Calu3 (cell line): ENCODE measurements around the gene SULT2B1. TPM values are rescaled to one million over a fixed set of nuclear protein-coding genes. Genes with fewer than 3 reads are reported as not detected.

Experiments used
- BruUV-seq: library from RNA; stranded (reverse); fragments of 400-500 nt; replicated peaks from 2 replicates; lab custom pipeline; 2021; lab: Mats Ljungman, UMichigan
- CTCF ChIA-PET: fragments of 300-600 bp; sonication (Branson Sonifier 250); formaldehyde crosslinking; loops from one replicate; lab custom pipeline; 2022; ENCODE audit warnings: antibody characterized with exemption; lab: Charles Lee
- DNase-seq: peaks from one replicate; pipeline ENCODE4 v3.0.0; 2022
- H3K27ac Mint-ChIP-seq: one replicate; pipeline ENCODE4 v1.8.0; 2022; ENCODE audit warnings: mixed read lengths; ENCODE audit not compliant: unreplicated experiment
- H3K27me3 Mint-ChIP-seq: one replicate; pipeline ENCODE4 v1.8.0; 2022; ENCODE audit warnings: mixed read lengths; ENCODE audit not compliant: unreplicated experiment
- H3K36me3 Mint-ChIP-seq: one replicate; pipeline ENCODE4 v1.8.0; 2022; ENCODE audit warnings: mild to moderate bottlenecking, moderate library complexity, mixed read lengths; ENCODE audit not compliant: insufficient read depth, unreplicated experiment
- H3K4me1 Mint-ChIP-seq: one replicate; pipeline ENCODE4 v1.8.0; 2022; ENCODE audit warnings: mild to moderate bottlenecking, low read depth, mixed read lengths; ENCODE audit not compliant: unreplicated experiment
- H3K4me3 Mint-ChIP-seq: one replicate; pipeline ENCODE4 v1.8.0; 2022; ENCODE audit warnings: mild to moderate bottlenecking, low read depth, moderate library complexity, mixed read lengths; ENCODE audit not compliant: unreplicated experiment
- H3K9me3 Mint-ChIP-seq: one replicate; pipeline ENCODE4 v1.8.0; 2022; ENCODE audit warnings: low read depth, mixed read lengths; ENCODE audit not compliant: unreplicated experiment
- intact Hi-C: fragments of 100-400 bp; cut with micrococcal nuclease; formaldehyde crosslinking; loops from one replicate; pipeline ENCODE4 v1.10.0; 2022; ENCODE audit not compliant: unreplicated experiment
- total RNA-seq: library from RNA; stranded (reverse); gene quantifications from 2 replicates; pipeline ENCODE4 v1.2.3, GENCODE V29; 2022
- TF ChIP-seq, protein P1 (sequence below): fragments of 200-600 bp; IDR thresholded peaks from one replicate; pipeline ENCODE4 v1.8.0; 2022; ENCODE audit warnings: antibody characterized with exemption; ENCODE audit not compliant: unreplicated experiment

Gene SULT2B1
- total RNA-seq, 1 experiment from 2014 or later, result not detected

DNA sequence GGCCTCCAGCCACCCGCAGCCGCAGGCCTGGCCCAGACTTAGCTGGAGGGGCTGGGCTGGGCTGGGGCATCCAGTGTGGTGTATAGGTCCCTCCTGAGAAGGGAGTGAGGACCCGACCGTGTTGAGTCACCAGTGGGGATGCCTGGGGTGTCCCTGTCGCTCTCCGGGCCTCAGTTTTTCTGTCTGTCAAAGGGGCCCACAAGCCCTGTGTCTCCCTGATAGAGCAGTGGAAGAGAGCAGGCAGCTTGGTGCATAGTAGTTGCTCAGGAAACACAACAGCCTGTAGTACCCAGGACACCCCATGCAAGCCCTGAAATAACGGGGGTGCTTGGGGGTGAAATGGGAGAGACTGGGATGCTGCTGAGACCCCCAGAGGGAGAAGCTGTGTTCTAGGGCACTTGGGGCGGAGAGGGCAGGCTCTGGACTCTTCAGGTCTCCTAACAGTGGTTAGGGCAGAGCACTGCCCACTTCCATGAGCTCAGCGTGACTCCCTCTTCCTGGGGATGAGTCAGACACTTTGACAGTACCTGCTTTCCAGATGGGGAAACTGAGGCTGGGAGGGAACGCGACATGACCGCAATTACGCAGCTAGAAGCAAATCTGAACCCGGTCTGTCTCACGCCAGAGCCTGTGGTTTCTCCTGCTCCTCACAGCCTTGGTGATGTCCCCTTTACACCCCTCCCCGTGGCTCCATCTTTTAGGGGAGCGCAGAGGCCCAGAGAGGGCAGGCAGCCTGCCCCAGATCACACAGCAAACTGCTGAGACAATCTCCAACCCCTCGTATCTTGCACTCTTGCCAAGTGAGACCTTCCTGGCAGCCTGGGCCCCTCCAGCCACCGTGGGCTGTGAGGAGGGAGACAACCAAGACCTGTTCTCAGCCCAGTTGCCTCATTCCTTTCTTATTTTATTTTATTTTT lies 692 bp downstream of the SULT2B1 start:
- TF ChIP-seq, protein P1, sequence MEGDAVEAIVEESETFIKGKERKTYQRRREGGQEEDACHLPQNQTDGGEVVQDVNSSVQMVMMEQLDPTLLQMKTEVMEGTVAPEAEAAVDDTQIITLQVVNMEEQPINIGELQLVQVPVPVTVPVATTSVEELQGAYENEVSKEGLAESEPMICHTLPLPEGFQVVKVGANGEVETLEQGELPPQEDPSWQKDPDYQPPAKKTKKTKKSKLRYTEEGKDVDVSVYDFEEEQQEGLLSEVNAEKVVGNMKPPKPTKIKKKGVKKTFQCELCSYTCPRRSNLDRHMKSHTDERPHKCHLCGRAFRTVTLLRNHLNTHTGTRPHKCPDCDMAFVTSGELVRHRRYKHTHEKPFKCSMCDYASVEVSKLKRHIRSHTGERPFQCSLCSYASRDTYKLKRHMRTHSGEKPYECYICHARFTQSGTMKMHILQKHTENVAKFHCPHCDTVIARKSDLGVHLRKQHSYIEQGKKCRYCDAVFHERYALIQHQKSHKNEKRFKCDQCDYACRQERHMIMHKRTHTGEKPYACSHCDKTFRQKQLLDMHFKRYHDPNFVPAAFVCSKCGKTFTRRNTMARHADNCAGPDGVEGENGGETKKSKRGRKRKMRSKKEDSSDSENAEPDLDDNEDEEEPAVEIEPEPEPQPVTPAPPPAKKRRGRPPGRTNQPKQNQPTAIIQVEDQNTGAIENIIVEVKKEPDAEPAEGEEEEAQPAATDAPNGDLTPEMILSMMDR, result no peak
- no peak overlapping the region for H3K27ac Mint-ChIP-seq
- CTCF ChIA-PET, result interaction anchor here (0.6 to 0.7 kb wide), 2 partner anchors 22 to 47 kb away, joined by 4 to 5 read pairs; no protein-coding TSS in a partner anchor
- intact Hi-C loops, result no loop called here
- no TSS peak for BruUV-seq
- no peak for DNase-seq
- peaks cover 5% of the 10 kb centered on the region for H3K36me3 Mint-ChIP-seq
- no peaks in the 10 kb centered on the region for H3K9me3 Mint-ChIP-seq
- peaks cover 29% of the 10 kb centered on the region for H3K4me1 Mint-ChIP-seq
- H3K4me3 Mint-ChIP-seq, result no peak overlapping the region
- peaks cover 14% of the 10 kb centered on the region for H3K27me3 Mint-ChIP-seq

- H3K9me3 Mint-ChIP-seq, result no peaks in the 10 kb centered on the region
- CTCF ChIA-PET, result interaction anchor here (0.9 kb wide), 1 partner anchor 48 kb away, joined by 3 read pairs; no protein-coding TSS in a partner anchor
- peaks cover 14% of the 10 kb centered on the region for H3K27me3 Mint-ChIP-seq
- intact Hi-C loops, result no loop called here
- H3K4me1 Mint-ChIP-seq, result peaks cover 35% of the 10 kb centered on the region
- H3K4me3 Mint-ChIP-seq, result no peak overlapping the region
- TF ChIP-seq, protein P1, result no peak
- DNase-seq, result peak; percentile 27
- H3K36me3 Mint-ChIP-seq, result peaks cover 8% of the 10 kb centered on the region
- no TSS peak for BruUV-seq
- no peak overlapping the region for H3K27ac Mint-ChIP-seq
Observed at GRCh38 chr19:48553676-48554384, 1.9 kb downstream of the SULT2B1 start.

GRCh38 chr19:48554385-48555091 lies 2.6 kb downstream of the SULT2B1 start:
- TF ChIP-seq, protein P1, result no peak
- CTCF ChIA-PET, result interaction anchor here (0.7 to 0.9 kb wide), 2 partner anchors 49 to 297 kb away, joined by 3 to 4 read pairs; no protein-coding TSS in a partner anchor
- intact Hi-C loops, result no loop called here
- no TSS peak for BruUV-seq
- peaks cover 12% of the 10 kb centered on the region for H3K36me3 Mint-ChIP-seq
- no peak for DNase-seq
- H3K4me3 Mint-ChIP-seq, result no peak overlapping the region
- H3K9me3 Mint-ChIP-seq, result no peaks in the 10 kb centered on the region
- no peak overlapping the region for H3K27ac Mint-ChIP-seq
- peaks cover 14% of the 10 kb centered on the region for H3K27me3 Mint-ChIP-seq
- peaks cover 38% of the 10 kb centered on the region for H3K4me1 Mint-ChIP-seq

- intact Hi-C loops, result no loop called here
- peak overlapping the region; percentile 36 for H3K27ac Mint-ChIP-seq
- no peak overlapping the region for H3K4me3 Mint-ChIP-seq
- peak; percentile 62 for DNase-seq
- no TSS peak for BruUV-seq
- no peaks in the 10 kb centered on the region for H3K9me3 Mint-ChIP-seq
- peaks cover 36% of the 10 kb centered on the region for H3K4me1 Mint-ChIP-seq
- CTCF ChIA-PET, result interaction anchor here (0.6 to 1.0 kb wide), 3 partner anchors 50 to 103 kb away, joined by 3 to 8 read pairs (median 3); no protein-coding TSS in a partner anchor
- TF ChIP-seq, protein P1, result no peak
- peaks cover 12% of the 10 kb centered on the region for H3K36me3 Mint-ChIP-seq
- peaks cover 9% of the 10 kb centered on the region for H3K27me3 Mint-ChIP-seq
Observed at GRCh38 chr19:48556163-48556562, 4.2 kb downstream of the SULT2B1 start.
